KG1 (cell line): ENCODE results near the gene MISP3.

Experiments
- DNase-seq: peaks from one replicate; lab custom pipeline; 2025; lab: John Stamatoyannopoulos, UW

MISP3 gene

GRCh38 chr19:14080887-14081796 lies 8.6 kb downstream of the MISP3 start:
- DNase-seq = peak; percentile 97

- no peak for DNase-seq
These were observed 9.4 kb downstream of the MISP3 start for GRCh38 chr19:14081797-14082674.

GRCh38 chr19:14082675-14082960 lies 10.0 kb downstream of the MISP3 start:
- DNase-seq = no peak

- no peak for DNase-seq
These were observed 12.9 kb downstream of the MISP3 start, which contains the start of gene C19orf67 for GRCh38 chr19:14085309-14085995. Gene C19orf67 (minus strand): TSS chr19:14085783. CDS start chr19:14085627, 156 bp downstream.

- no peak for DNase-seq
These were observed 13.5 kb downstream of the MISP3 start for GRCh38 chr19:14086098-14086497.

- no peak for DNase-seq
These were observed 16.2 kb downstream of the MISP3 start for GRCh38 chr19:14088634-14089411.

- no peak for DNase-seq
These were observed 16.8 kb downstream of the MISP3 start for GRCh38 chr19:14089412-14089661.

GRCh38 chr19:14089662-14090508 lies 17.3 kb downstream of the MISP3 start:
- DNase-seq = peak; percentile 35

- DNase-seq = peak; percentile 50
These were observed 18.0 kb downstream of the MISP3 start, which contains the start of gene SAMD1 for GRCh38 chr19:14090509-14091080. Gene SAMD1 (minus strand): TSS chr19:14090751.

GRCh38 chr19:14091081-14091812 lies 18.7 kb downstream of the MISP3 start:
- peak; percentile 70 for DNase-seq

GRCh38 chr19:14091813-14092462 lies 19.4 kb downstream of the MISP3 start:
- DNase-seq = no peak

- no peak for DNase-seq
These were observed 20.7 kb downstream of the MISP3 start for GRCh38 chr19:14093117-14093823.

- DNase-seq = no peak
These were observed 22.3 kb downstream of the MISP3 start for GRCh38 chr19:14094854-14095253.

- DNase-seq = no peak
These were observed 23.8 kb downstream of the MISP3 start for GRCh38 chr19:14096272-14096992.

- DNase-seq = no peak
These were observed 25.1 kb downstream of the MISP3 start for GRCh38 chr19:14097532-14098151.

GRCh38 chr19:14101003-14101545 lies 28.5 kb downstream of the MISP3 start:
- DNase-seq = no peak

GRCh38 chr19:14102102-14102696 lies 29.6 kb downstream of the MISP3 start:
- DNase-seq = no peak
